SK-N-SH treated with all-trans-retinoic acid at 6 μM for 48 hours (cell line): ENCODE results near the gene GPR85.

Experiments
- ATAC-seq: fragments of 200-7000 bp; cut with Tn5 transposase; 3 replicates; pipeline ENCODE4 v1.9.1; 2020; ENCODE audit warnings: mild to moderate bottlenecking, moderate library complexity
- ARNTL ChIP-seq: fragments of 450-650 bp; formaldehyde crosslinking; IDR thresholded peaks from 2 replicates; pipeline ENCODE4 v1.5.0; 2020; ENCODE audit warnings: low read depth, mild to moderate bottlenecking, moderate library complexity, borderline replicate concordance
- BACH2 ChIP-seq: fragments of 250-450 bp; sonication (Bioruptor Pico); IDR thresholded peaks from 2 replicates; pipeline ENCODE4 v1.9.0; 2021; ENCODE audit warnings: mild to moderate bottlenecking, borderline replicate concordance
- CREB5 ChIP-seq: fragments of 250-450 bp; sonication (Bioruptor Pico); IDR thresholded peaks from 2 replicates; pipeline ENCODE4 v1.5.1; 2020; ENCODE audit warnings: low read depth, mild to moderate bottlenecking, moderate library complexity
- CSDC2 ChIP-seq: fragments of 250-450 bp; sonication (Bioruptor Pico); IDR thresholded peaks from 2 replicates; pipeline ENCODE4 v1.5.0; 2020; ENCODE audit warnings: mild to moderate bottlenecking, moderate library complexity
- GLIS3 ChIP-seq: fragments of 250-450 bp; sonication (Bioruptor Pico); IDR thresholded peaks from 2 replicates; pipeline ENCODE4 v1.5.0; 2020; ENCODE audit warnings: mild to moderate bottlenecking, moderate library complexity
- ISL1 ChIP-seq: fragments of 250-450 bp; sonication (Bioruptor Pico); IDR thresholded peaks from 2 replicates; pipeline ENCODE4 v2.1.2; 2022; ENCODE audit warnings: mild to moderate bottlenecking, moderate library complexity
- OSR1 ChIP-seq: fragments of 250-450 bp; sonication (Bioruptor Pico); IDR thresholded peaks from 2 replicates; pipeline ENCODE4 v1.8.0; 2022; ENCODE audit warnings: moderate library complexity, mild to moderate bottlenecking, inconsistent platforms
- PATZ1 ChIP-seq: fragments of 250-450 bp; sonication (Bioruptor Pico); IDR thresholded peaks from 2 replicates; pipeline ENCODE4 v1.8.0; 2020; ENCODE audit warnings: mild to moderate bottlenecking, moderate library complexity, borderline replicate concordance
- POU6F1 ChIP-seq: fragments of 250-450 bp; sonication (Bioruptor Pico); IDR thresholded peaks from 2 replicates; pipeline ENCODE4 v1.8.0; 2021; ENCODE audit warnings: low read depth, mild to moderate bottlenecking, moderate library complexity, borderline replicate concordance
- PPARA ChIP-seq: fragments of 250-450 bp; sonication (Bioruptor Pico); IDR thresholded peaks from 2 replicates; pipeline ENCODE4 v1.5.0; 2020; ENCODE audit warnings: mild to moderate bottlenecking, borderline replicate concordance
- RARB ChIP-seq: fragments of 250-450 bp; sonication (Bioruptor Pico); IDR thresholded peaks from 2 replicates; pipeline ENCODE4 v1.8.0; 2021; ENCODE audit warnings: mild to moderate bottlenecking, moderate library complexity
- TCF4 ChIP-seq: fragments of 250-450 bp; sonication (Bioruptor Pico); IDR thresholded peaks from 2 replicates; pipeline ENCODE4 v1.8.0; 2021; ENCODE audit warnings: mild to moderate bottlenecking, moderate library complexity, borderline replicate concordance
- TOX ChIP-seq: fragments of 250-450 bp; sonication (Bioruptor Pico); IDR thresholded peaks from 2 replicates; pipeline ENCODE4 v1.8.0; 2021; ENCODE audit warnings: mild to moderate bottlenecking, moderate library complexity, borderline replicate concordance
- TSHZ2 ChIP-seq: fragments of 250-450 bp; sonication (Bioruptor Pico); IDR thresholded peaks from 2 replicates; pipeline ENCODE4 v1.5.0; 2020; ENCODE audit warnings: mild to moderate bottlenecking, moderate library complexity
- ZC3H10 ChIP-seq: fragments of 250-450 bp; sonication (Bioruptor Pico); IDR thresholded peaks from 2 replicates; pipeline ENCODE4 v1.5.1; 2021; ENCODE audit warnings: mild to moderate bottlenecking, moderate library complexity
- ZFP3 ChIP-seq: fragments of 250-450 bp; sonication (Bioruptor Pico); IDR thresholded peaks from 2 replicates; pipeline ENCODE4 v1.5.0; 2020; ENCODE audit warnings: mild to moderate bottlenecking, moderate library complexity
- ZFP30 ChIP-seq: fragments of 450-650 bp; formaldehyde crosslinking; IDR thresholded peaks from 2 replicates; pipeline ENCODE4 v1.5.0; 2022; ENCODE audit warnings: mild to moderate bottlenecking, moderate library complexity
- ZNF70 ChIP-seq: fragments of 450-650 bp; formaldehyde crosslinking; IDR thresholded peaks from 2 replicates; pipeline ENCODE4 v1.5.0; 2020; ENCODE audit warnings: mild to moderate bottlenecking, moderate library complexity
- ZNF8 ChIP-seq: fragments of 450-650 bp; formaldehyde crosslinking; IDR thresholded peaks from 2 replicates; pipeline ENCODE4 v1.5.0; 2020; ENCODE audit warnings: mild to moderate bottlenecking, moderate library complexity

GPR85 gene

GRCh38 chr7:113093561-113093960 lies 6.9 kb upstream of the GPR85 start (continued):
- TF ChIP-seq PATZ1 (CRISPR knock-in tag) (no peak), ZFP3 (CRISPR knock-in tag) (no peak), GLIS3 (CRISPR knock-in tag) (no peak)

GRCh38 chr7:113092762-113093161 lies 6.1 kb upstream of the GPR85 start:
- TF ChIP-seq POU6F1 (CRISPR knock-in tag) = no peak
- TF ChIP-seq CSDC2 (CRISPR knock-in tag) = no peak
- no peak for TF ChIP-seq GLIS3 (CRISPR knock-in tag)
- no peak for TF ChIP-seq ZNF70 (CRISPR knock-in tag)
- TF ChIP-seq ZFP3 (CRISPR knock-in tag) = no peak
- no peak for TF ChIP-seq OSR1
- no peak for TF ChIP-seq PATZ1 (CRISPR knock-in tag)
- no peak for TF ChIP-seq TOX (CRISPR knock-in tag)
- ATAC-seq = no peak

- ATAC-seq = peak; percentile 91
- 0 out of 2 replicates have a peak, but pooled peaks have one; percentile 21 for TF ChIP-seq BACH2
- TF ChIP-seq PPARA (CRISPR knock-in tag) = no peak
These were observed 708 bp upstream of the GPR85 start for GRCh38 chr7:113087071-113087998.

- ATAC-seq = peak; percentile 34
- TF ChIP-seq ZFP30 = no peak
- no peak for TF ChIP-seq OSR1
- TF ChIP-seq ZFP3 (CRISPR knock-in tag) = no peak
- no peak for TF ChIP-seq RARB
- no peak for TF ChIP-seq TCF4 (CRISPR knock-in tag)
- TF ChIP-seq TOX (CRISPR knock-in tag) = no peak
- TF ChIP-seq PATZ1 (CRISPR knock-in tag) = no peak
- no peak for TF ChIP-seq TSHZ2 (CRISPR knock-in tag)
- no peak for TF ChIP-seq ZNF70 (CRISPR knock-in tag)
- TF ChIP-seq CSDC2 (CRISPR knock-in tag) = no peak
- TF ChIP-seq GLIS3 (CRISPR knock-in tag) = no peak
- TF ChIP-seq CREB5 (CRISPR knock-in tag) = no peak
- no peak for TF ChIP-seq ZC3H10 (CRISPR knock-in tag)
- TF ChIP-seq ISL1 (CRISPR knock-in tag) = no peak
- TF ChIP-seq ARNTL (CRISPR knock-in tag) = no peak
- no peak for TF ChIP-seq ZNF8 (CRISPR knock-in tag)
- TF ChIP-seq POU6F1 (CRISPR knock-in tag) = no peak
- TF ChIP-seq PPARA (CRISPR knock-in tag) = no peak
- TF ChIP-seq, all 23 proteins: peak for 0
These were observed 741 bp downstream of the GPR85 start for GRCh38 chr7:113085781-113086390.
